ENCODE measurements around the gene OVOL2.

The OVOL2 gene

DNA sequence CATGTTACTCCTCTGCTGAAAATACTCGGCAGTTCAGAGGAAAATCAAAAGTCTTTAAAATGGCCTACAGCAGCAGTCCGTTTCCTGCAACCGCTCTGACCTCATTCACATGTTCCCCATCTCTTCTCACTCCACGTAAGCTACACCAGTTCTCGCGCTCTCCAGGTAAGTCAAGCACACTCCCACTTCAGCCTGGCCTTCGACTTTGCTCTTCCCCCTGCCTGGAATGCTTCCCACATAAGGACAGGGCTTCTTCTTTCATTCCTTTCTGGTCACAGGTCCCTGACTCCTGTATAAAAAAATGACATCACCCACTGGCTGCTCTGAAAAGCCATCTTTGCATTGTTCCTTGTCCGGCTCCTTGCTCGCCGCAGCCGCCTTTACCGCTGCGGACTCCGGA, 46.2 kb downstream of the OVOL2 start:
- no peak for DNase-seq

DNA sequence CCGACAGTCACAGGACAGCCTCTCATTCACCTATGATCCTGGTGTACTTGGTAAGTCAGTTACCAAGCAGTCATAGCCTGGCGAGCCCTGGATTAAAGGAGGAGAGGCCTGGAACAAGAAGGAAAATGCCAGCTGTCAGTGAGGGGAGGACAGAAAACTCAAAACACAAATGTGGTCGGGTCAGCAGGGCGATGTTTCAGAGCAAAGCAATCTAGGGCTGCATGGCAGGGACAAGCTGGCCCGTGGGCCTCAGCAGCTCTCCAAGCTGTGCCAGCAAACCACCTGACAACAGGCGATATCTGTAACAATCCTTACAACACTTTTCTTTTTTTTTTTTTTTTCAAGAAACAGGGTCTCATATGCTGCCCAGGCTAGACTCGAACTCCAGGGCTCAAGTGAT, 48.6 kb downstream of the OVOL2 start:
- DNase-seq: no peak

DNA sequence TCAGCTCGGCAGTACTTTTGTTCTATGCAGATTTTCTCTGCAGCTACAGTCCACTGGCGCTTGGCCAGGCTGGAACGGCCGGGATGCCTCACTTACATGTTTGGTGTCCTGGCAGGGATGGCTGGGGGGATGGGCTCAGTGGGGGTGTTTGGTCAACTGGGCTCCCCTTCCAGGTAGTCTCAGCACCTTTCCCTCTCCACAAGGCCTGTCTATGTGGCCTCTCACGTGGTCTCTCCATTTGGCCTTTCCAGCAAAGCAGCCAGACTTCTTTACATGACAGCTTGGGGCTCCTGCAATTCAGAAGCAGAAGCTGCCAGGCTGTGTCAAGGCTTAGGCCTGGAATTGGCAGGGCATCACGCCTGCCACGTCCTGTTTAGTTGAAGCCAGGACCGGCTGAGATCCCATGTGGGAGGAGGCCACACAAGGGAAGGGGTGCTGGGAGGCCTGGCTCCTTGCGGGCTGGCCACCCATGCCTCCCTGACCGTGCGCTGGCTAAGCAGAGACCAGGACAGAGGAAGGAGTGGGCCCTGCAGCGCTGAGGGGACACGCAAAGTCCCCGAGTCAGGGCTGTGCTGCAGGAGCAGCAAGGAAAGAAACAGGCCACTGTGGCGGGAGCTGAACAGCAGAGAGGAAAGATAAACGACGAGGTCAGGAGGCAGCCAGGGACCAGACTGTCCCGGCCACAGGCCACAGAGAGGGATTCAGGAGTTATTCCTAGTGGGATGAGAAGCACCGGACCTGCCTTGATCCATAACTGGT, 50.0 kb downstream of the OVOL2 start:
- DNase-seq: no peak

DNA sequence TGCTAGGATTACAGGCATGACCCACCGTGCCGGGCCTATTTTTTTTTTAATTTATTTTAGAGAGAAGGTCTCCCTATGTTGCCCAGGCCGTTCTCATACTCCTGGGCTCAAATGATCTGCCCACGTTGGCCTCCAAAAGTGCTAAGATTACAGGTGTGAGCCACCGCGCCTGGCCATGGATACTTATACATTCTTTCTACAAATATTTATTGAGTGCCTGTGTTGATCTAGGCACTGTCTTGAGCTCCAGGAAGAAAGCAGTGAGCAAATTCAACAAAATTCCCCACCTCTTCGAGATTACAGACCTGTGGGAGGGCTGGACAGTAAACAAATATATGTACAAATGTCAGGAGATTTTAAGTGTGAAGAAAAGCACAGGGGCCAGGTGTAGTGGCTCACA, 51.0 kb downstream of the OVOL2 start:
- no peak for DNase-seq

DNA sequence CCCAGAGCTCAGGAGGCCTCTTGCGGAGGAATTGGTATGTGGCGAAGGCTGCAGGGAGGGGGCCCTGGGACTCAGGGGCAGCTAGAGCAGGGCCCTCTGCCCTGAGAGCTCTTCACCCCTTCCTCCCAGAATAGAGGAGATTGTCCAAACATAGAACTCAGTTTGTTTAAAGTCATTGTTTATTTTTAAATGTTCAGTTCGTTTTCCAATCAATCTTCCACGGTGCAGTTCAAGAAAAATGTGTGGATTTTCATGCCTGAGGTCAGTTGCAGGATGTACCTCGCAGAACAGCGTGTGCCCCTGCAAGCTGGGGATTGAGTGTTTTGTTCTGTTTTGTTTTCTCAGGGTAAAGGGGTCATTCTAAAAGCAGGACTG, 51.7 kb downstream of the OVOL2 start:
- DNase-seq: no peak

DNA sequence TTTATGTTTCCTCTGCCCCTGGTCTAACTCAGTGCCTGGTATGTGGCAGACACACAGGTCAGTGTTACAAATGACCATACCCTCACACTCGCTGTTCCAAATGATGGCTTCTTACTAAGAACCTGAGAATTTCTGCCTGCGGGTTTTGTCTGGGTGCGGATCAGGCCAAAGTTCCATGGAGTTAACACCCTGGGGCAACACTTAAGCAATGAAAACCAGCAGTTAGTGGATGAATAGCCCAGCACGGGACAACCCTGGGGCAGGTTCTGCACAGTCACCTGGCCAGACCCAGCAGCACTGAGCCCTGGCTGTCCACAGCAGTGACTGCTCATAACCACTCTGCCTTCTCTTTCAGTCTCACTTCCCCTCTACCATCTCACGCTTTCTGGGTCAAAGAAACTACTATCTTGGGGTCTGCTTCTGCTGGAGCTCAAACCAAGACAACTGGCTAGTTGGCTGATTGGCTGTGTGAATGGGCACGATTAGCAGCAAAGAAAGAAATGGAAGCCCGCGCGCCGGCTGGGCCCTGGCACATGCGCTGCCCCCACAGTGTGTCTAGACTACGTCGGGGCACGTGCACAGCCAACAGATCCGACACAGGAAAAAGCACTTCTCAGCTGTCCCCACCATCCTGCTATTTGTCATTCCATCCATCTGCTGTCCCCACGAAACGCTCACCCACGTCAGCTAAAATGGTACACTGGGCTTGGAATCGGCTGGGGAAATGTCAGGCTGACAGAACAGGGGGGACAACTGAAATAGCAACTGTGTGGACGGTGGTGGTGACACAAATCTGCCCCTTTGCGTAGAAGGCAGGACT, 52.3 kb downstream of the OVOL2 start:
- DNase-seq: no peak

DNA sequence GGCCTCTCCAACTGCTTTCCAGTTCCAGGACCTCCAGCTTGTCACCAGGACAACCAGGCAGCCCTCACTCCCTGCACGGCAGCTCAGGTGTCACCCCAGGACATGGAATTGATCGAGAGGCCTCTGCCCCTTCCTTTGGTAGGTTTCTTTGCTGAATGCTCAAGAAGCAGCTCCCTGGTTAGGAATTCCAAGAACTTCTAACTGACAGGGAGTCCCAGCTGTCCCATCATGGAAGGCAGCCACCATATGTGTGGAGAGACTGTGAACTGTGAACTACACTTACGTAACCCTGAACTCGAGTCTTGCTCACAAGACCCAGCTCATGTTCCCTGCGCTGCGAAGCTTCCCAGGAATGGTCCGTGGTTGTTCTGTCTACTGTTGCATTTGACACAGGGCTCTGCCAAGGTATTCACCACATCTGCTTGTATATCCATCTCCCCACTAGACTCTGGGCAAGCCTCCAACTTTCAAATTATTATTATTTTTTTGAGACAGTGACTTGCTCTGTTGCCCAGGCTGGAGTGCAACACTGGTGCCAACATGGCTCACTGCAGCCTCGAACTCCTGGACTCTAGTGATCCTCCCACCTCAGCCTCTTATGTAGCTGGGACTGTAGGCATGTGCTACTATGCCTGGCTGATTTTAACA, 53.2 kb downstream of the OVOL2 start:
- DNase-seq: no peak

DNA sequence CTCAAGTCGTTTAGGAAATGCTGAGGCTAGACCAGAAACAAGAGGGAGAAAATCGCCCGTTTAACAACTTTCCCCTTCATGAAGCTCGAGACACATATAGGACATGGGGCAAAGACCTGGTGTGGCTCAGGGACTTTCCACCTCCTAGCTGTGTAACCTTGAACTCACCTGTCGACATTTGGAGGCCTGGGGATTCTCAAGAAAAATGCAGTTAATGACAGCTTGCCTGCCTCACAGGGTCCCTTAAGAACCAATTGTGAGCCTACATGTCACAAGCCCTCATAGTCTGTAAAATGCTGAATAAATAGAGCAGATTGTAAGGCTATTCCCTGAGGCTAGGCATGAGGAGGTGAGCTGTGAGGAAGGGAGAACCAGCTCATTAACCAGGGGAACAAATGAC, 53.8 kb downstream of the OVOL2 start:
- DNase-seq: no peak

DNA sequence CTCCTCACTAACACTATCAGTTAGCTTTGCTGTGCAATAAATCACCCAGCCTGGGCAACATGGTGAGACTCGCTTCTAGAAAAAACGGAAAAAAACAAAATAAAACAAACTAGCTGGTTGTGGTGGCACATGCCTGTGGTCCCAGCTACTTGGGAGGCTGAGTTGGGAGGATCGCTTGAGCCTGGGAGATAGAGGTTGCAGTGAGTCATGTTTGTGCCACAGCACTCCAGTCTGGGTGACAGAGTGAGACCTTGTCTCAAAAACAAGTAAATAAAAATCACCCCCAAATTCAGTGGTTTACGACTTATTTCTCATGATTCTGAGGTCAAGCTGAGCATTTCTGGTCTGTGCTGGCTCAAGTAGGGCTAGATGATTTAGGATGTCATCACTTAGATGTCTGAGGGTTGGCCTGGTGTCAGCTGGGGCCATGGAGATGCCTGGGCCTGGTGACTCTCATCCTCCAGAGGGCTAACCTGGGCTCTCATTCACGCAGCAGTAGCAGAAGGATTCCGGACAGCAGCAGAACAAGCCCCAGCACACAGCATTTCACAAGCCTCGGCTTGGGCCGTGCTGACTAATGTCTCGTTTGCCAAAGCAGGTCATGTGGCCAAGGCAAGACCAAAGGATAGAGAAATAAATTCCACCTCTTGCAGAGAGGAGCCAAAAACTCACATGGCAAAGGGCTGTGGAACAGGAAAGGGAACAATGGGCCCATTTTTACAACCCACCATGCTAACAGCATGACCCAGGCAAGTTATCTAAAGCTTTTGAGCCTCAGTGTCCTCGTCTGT, 56.4 kb downstream of the OVOL2 start:
- DNase-seq: no peak

DNA sequence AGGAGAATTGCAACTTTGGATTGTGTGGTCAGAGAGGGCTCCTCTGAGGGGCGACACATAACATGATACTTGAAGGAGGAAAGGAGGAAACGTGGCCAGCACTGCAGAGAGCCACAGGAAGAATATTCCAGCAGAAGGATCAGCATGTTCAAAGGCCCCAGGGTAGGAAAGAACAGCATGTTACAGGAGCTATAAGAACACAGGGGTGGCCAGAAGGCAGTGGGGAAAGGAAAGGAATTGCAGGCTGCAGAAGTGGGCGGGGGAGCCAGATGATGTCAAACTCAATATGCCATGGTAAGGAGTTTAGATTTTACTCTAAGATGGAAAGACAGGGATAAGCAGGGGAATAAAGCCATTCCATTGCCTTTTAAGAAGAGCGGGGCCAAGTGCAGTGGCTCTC, 58.1 kb downstream of the OVOL2 start:
- no peak for DNase-seq

DNA sequence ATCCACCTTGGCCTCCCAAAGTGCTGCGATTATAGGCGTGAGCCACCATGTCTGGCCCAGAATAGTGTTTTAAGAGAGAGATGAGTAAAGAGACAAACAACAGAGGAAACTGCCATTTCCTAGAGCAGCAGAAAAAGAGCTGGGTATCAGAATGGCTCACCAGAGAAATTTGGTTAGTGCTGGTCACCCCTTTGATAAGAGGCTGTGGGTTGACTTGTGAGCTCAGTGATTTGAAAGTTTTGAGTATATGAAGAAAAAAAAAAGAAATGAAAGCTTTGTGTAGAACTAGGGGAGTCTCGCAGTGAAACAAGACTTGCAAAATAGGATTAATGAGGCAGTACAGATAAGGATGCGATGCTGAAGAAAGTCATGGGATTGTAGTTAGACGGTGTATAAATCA, 59.3 kb downstream of the OVOL2 start:
- no peak for DNase-seq

DNA sequence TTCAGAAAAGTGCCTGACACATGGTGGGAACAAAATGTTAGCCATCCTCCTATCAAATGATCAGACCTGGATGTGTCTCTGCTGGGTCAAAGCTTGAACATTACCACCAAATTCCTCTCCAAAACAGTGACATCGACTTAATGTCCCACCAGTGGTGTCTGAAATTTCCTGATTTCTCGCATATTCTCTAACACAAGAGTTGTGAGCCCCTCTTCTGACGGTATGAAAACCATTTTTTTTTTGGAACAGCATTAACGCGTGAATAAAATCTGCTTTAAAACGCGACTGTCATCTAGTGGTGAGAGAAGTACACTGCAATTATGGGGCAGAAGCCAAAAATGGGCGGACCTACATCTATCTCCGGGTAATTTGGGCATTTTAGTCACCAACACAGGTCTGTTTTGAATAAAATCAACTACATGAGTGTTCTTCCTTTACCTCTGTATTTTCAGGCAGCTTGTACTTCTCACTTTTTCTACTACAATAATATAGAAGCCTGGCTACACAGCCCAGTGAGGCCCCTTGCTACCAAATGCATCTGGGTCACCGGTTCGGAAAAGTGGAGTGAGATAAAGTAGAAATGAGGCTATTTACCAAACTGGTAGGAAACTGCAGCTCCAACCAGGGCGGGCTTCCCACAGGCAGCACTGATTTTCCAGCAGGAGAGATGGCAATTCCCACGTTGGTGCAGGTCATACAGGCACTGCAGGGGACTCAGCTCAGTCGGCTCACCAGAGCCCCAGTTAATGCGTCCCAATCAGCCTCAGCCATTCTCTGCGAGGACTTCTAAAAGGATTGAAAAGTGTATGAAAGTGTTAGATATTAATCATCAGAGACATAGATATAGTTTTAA, 61.5 kb downstream of the OVOL2 start:
- DNase-seq: peak; percentile 32

DNA sequence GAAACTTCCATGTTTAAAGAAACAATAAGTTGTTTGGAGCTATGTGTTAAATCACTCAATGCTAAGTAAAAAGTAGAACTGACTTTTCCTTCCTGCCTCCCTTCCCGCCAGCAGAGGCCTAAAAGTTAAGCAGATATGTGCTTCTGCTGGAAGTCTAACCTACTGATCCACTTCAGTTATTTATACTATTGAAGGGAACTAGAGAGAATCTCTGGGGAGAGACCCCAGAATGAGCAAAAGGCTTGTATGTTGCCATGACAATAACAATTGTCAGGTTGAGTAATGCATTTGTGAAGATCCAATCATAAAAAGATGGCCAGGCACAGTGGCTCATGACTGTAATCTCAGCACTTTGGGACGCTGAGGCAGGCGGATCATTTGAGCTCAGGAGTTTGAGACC, 64.2 kb downstream of the OVOL2 start:
- DNase-seq: no peak

DNA sequence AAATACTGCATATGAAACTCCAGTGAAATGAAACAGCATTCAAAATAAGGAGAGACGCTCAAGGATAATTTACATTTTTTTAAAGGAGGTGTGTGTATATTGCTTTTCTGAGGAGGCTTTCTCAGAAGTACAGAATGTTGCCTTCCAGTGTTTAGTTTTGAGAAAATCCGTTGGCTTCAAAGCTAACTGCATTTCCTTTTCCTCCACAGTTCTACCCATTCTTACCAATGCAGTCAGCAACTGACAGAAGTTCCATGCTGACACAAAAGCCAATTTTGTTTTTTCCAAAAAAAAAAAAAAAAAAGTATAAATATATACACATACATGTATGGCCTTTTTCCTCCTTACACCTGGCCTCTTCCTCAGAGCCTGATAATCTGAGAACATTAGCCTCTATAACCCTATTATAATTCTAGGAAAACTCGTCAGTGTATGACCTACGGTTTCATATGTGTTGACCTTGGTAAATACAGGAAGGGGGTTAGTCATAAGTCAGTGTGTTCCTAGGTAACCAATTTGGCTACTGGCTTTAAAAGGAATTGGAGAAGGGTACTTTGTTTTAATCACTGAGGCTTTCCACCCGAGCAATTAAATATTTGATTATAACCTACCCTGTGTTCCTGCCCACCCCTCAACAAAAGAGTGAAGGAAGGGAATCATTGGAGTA, 64.7 kb downstream of the OVOL2 start:
- no peak for DNase-seq

DNA sequence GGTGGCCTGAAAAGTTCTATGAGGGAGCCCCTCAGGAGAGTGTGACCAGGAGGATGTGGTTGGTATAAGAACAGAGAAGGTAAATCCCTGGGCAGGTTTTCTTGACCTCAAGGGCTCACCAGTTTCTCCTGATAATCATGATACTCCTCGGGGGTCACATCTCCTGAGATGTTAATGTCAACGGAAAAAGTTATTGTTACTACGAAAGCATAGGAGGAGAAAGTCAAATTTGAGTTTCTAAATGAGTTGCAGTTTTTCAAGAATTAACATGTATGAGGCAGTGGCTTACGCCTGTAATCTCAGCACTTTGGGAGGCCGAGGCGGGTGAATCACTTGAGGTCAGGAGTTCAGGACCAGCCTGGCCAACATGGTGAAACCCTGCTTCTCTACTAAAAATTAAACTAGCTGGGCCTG, 65.5 kb downstream of the OVOL2 start:
- no peak for DNase-seq

DNA sequence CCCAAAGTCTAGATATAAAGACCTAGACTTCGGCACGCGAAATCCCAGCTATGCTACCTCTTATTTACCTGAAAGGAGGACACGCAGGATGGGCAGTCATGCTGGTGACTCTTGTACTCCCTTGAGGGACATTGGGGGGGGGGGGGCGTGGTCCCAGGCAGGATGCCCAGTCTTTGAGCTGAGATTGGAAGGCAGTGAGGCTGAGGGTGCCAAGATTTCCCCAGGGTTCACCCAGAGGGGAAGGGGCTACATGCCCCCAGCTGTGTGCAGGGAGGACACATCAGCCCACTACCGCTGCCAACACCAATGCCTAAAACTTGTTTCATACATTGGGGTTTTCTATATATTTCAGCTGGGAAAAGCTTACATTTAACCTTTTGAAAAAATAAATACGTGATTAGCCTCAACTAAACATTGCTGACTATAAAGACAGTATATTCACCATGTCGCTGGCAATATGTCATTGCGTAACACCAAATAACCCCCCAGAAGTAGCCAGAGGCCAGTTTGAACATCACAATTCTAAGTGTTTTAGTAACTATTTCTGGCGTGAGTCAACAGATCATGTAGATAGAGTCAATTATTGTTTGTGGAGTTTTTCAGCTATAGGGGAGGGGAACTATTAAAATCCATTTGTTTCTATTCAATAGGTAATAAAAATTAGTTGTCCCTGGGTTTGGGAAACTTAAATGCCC, 67.3 kb downstream of the OVOL2 start:
- DNase-seq: no peak

DNA sequence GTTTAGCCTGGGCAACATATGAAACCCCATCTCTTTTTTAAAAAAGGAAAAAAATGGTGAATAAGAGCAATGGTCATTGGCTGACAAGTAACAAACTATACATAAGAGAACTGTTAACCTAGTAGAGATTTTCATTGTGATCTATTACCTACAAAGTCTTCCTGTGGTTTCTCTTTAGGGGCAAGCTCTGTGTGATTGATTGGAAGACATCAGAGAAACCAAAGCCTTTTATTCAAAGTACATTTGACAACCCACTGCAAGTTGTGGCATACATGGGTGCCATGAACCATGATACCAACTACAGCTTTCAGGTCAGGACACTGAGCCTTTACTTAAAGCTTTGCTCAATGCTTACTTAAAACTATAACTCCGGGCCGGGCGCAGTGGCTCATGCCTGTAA, 69.7 kb downstream of the OVOL2 start:
- DNase-seq: no peak

DNA sequence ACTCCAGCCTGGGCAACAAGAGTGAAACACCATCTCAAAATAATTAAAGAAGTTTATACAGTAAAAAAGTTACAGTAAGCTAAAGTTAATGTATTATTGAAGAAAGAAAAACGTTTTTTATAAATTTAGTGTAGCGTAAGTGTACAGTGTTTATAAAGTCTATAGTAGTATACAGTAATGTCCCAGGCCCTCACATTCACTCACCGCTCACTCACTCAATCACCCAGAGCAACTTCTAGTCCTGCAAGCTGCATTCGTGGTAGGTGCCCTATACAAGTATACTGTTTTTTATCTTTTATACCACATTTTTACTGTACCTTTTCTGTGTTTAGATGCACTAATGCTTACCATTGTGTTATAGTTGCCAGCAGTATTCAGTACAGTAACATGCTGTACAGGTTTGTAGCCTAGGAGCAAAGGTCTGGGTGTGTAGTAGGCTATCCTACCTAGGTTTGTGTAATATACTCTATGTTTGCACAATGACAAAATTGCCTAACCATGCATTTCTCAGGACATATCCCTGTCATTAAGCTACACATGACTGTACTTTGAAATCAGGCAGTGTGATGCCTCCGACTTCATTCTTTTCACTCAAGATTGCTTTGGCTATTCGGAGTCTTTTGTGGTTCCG, 72.2 kb downstream of the OVOL2 start:
- DNase-seq: no peak

DNA sequence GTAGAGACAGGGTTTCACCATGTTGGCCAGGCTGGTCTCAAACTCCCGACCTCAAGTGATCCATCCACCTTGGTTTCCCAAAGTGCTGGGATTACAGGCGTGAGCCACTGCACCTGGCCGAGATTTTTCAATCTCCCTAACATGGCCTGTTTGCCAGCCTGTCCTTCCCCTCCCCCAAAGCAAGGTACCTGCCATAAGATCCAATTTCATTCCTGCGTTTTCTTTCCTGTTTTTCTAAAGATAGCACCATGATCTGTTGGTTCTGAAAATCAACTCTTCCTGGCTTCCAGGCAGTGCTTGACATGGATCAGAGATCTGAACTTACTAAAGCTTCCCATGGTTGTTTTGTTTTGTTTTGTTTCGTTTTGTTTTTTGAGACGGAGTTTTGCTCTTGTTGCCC, 81.4 kb downstream of the OVOL2 start:
- DNase-seq: no peak
